DOHH2 (cell line): ENCODE results near the gene GAA.

Experiments used
- H3F3A ChIP-seq: fragments of 200-600 bp; sonication (generic), shearing (Covaris generic); 2 replicates; pipeline ENCODE4 v1.6.0; 2016; ENCODE audit warnings: antibody characterized with exemption, mild to moderate bottlenecking; ENCODE audit not compliant: control insufficient read depth, insufficient read depth
- H3K27ac ChIP-seq: fragments of 200-600 bp; sonication (generic); 2 replicates; pipeline ENCODE4 v1.5.1; 2014; ENCODE audit warnings: low read depth, mild to moderate bottlenecking, low read length, moderate library complexity
- H3K27me3 ChIP-seq: fragments of 200-600 bp; sonication (generic); 2 replicates; pipeline ENCODE4 v1.6.1; 2014; ENCODE audit warnings: mild to moderate bottlenecking, low read length, mixed read lengths; ENCODE audit not compliant: control insufficient read depth
- H3K36me3 ChIP-seq: fragments of 200-600 bp; sonication (generic); 2 replicates; pipeline ENCODE4 v1.6.1; 2014; ENCODE audit warnings: mild to moderate bottlenecking, low read length, moderate library complexity, mixed read lengths; ENCODE audit not compliant: control insufficient read depth
- H3K4me1 ChIP-seq: fragments of 200-600 bp; sonication (generic); 2 replicates; pipeline ENCODE4 v1.6.1; 2014; ENCODE audit warnings: mild to moderate bottlenecking, low read length, mixed read lengths; ENCODE audit not compliant: control insufficient read depth
- H3K4me2 ChIP-seq: fragments of 200-600 bp; sonication (generic); 2 replicates; pipeline ENCODE4 v1.6.0; 2014; ENCODE audit warnings: mild to moderate bottlenecking, low read length, moderate library complexity
- H3K4me3 ChIP-seq: fragments of 200-600 bp; sonication (generic); 2 replicates; pipeline ENCODE4 v1.5.1; 2014; ENCODE audit warnings: mild to moderate bottlenecking, low read length, mixed read lengths
- H3K79me2 ChIP-seq: fragments of 200-600 bp; sonication (generic); 2 replicates; pipeline ENCODE4 v1.6.1; 2014; ENCODE audit warnings: mild to moderate bottlenecking, low read length, mixed read lengths; ENCODE audit not compliant: control insufficient read depth
- H3K9me2 ChIP-seq: fragments of 200-600 bp; sonication (generic); replicated peaks from 2 replicates; pipeline ENCODE4 v1.6.1; 2014; ENCODE audit warnings: mild to moderate bottlenecking, low read length, mixed read lengths; ENCODE audit not compliant: control insufficient read depth
- H3K9me3 ChIP-seq: fragments of 200-600 bp; sonication (generic); 2 replicates; pipeline ENCODE4 v1.6.1; 2014; ENCODE audit warnings: antibody characterized with exemption, low read length, mixed read lengths; ENCODE audit not compliant: control insufficient read depth, insufficient read depth
- H4K20me1 ChIP-seq: fragments of 200-600 bp; sonication (generic); 2 replicates; pipeline ENCODE4 v1.6.0; 2014; ENCODE audit warnings: low read depth, mild to moderate bottlenecking, antibody characterized with exemption, low read length, moderate library complexity; ENCODE audit not compliant: control insufficient read depth, insufficient read depth
- EZH2phosphoT487 ChIP-seq: fragments of 200-600 bp; sonication (generic); IDR thresholded peaks from 2 replicates; pipeline ENCODE4 v1.6.1; 2017; ENCODE audit warnings: borderline replicate concordance, mild to moderate bottlenecking, antibody characterized with exemption, low read length, moderate library complexity, mixed read lengths
- TF ChIP-seq, protein P1 (sequence below): fragments of 200-600 bp; sonication (generic); IDR thresholded peaks from one replicate; pipeline ENCODE4 v1.5.1; 2014; ENCODE audit warnings: antibody characterized with exemption, mild to moderate bottlenecking, low read depth, low read length; ENCODE audit not compliant: poor library complexity, severe bottlenecking

GAA gene

DNA sequence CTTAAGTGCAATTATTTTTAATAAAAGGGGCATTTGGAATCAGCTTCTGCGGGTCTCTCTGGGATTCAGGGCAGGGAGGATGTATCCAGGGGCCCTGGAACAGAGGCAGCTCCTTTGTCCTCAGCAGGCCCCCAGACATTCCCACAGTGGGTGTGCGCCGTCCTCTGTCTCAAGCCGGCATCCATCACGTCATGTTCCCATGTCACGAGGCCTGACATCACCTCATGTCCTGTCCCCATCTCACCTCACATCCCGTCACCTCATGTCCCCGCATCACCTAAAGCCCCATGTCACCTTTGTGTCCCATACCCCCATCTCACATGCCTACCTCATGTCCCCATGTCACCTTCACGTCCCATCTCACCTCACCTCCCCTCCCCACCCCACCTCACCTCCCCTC, 18.5 kb downstream of the GAA start:
- 0 out of 2 replicates have a peak, but pooled peaks cover under 1% of the 10 kb centered on the region for H3F3A ChIP-seq
- no peak overlapping the region for H3K4me2 ChIP-seq
- H3K36me3 ChIP-seq, result no peaks in the 10 kb centered on the region
- TF ChIP-seq, protein P1, sequence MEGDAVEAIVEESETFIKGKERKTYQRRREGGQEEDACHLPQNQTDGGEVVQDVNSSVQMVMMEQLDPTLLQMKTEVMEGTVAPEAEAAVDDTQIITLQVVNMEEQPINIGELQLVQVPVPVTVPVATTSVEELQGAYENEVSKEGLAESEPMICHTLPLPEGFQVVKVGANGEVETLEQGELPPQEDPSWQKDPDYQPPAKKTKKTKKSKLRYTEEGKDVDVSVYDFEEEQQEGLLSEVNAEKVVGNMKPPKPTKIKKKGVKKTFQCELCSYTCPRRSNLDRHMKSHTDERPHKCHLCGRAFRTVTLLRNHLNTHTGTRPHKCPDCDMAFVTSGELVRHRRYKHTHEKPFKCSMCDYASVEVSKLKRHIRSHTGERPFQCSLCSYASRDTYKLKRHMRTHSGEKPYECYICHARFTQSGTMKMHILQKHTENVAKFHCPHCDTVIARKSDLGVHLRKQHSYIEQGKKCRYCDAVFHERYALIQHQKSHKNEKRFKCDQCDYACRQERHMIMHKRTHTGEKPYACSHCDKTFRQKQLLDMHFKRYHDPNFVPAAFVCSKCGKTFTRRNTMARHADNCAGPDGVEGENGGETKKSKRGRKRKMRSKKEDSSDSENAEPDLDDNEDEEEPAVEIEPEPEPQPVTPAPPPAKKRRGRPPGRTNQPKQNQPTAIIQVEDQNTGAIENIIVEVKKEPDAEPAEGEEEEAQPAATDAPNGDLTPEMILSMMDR, result no peak
- no peak for TF ChIP-seq EZH2phosphoT487
- no peaks in the 10 kb centered on the region for H3K9me2 ChIP-seq
- no peaks in the 10 kb centered on the region for H3K79me2 ChIP-seq
- no peak overlapping the region for H3K4me3 ChIP-seq
- no peaks in the 10 kb centered on the region for H3K27me3 ChIP-seq
- H3K4me1 ChIP-seq, result no peaks in the 10 kb centered on the region
- H4K20me1 ChIP-seq, result no peaks in the 10 kb centered on the region
- no peaks in the 10 kb centered on the region for H3K9me3 ChIP-seq
- H3K27ac ChIP-seq, result no peak overlapping the region

DNA sequence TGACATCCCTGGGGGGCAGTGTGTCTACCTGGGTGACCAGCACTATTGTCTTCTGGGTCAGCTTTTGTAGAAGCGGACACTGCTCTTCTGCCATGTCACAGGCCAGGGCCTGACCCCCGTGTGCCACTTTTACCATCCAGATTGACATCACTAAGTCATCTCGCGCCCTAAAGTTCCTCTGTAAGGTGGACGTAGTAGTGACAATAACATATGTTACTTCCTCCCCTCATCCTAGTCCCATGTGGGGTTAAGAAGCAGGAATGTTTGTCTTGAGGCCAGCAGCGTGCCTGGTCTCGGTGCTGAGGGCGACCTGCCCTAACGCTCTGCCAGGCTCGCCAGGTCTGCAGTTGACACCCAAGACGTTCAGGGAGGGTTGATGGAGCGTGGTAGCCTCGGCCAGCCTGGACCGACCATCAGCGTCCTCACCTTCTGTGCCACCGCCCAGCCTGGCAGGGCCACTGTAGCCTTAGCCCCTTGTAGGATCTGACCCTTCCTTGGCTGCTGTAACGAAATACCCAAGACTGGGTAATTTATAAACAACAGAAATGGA, 20.7 kb downstream of the GAA start:
- peaks cover 5% of the 10 kb centered on the region; the same call in 1 of the 2 replicates for H3K27me3 ChIP-seq
- no peak overlapping the region for H3K4me3 ChIP-seq
- H3K27ac ChIP-seq, result no peak overlapping the region
- no peaks in the 10 kb centered on the region for H3K4me1 ChIP-seq
- no peaks in the 10 kb centered on the region for H3K79me2 ChIP-seq
- H4K20me1 ChIP-seq, result no peaks in the 10 kb centered on the region
- H3K9me2 ChIP-seq, result no peaks in the 10 kb centered on the region
- TF ChIP-seq EZH2phosphoT487, result no peak
- TF ChIP-seq, protein P1, result no peak
- no peaks in the 10 kb centered on the region for H3K9me3 ChIP-seq
- H3F3A ChIP-seq, result no peaks in the 10 kb centered on the region
- no peak overlapping the region for H3K4me2 ChIP-seq
- H3K36me3 ChIP-seq, result no peaks in the 10 kb centered on the region

DNA sequence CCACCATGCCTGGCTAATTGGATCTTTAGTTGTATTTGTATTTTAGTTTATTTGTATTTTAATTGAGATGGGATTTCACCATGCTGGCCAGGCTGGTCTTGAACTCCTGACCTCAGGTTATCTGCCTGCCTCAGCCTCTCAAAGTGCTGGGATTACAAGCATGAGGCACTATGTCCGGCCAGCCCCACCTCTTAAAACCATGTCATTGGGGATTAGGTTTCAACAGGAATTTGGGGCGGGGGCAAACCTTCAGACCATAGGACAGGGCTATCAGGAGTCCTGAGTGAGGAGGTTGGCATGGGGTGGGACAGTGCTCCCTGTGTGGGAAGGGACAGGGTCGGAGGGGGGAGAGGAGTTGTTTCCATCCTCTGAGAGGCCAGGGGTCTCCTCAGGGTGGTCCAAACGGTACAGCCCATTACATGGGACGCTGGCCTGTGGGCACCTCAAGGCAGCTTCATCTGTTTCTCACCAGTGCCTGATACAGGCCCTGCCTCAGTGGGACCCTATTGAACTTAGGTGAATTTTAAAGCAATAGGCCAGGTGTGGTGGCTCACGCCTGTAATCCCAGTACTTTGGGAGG, 21.6 kb downstream of the GAA start:
- Histone ChIP-seq H3K4me3 (no peak overlapping the region), H3F3A (no peaks in the 10 kb centered on the region)

More for the DNA sequence above, 21.6 kb downstream of the GAA start:
- Histone ChIP-seq H3K27ac (no peak overlapping the region), H3K9me2 (no peaks in the 10 kb centered on the region), H3K9me3 (no peaks in the 10 kb centered on the region), H3K36me3 (no peaks in the 10 kb centered on the region), H3K4me1 (no peaks in the 10 kb centered on the region), H3K4me2 (no peak overlapping the region), H4K20me1 (no peaks in the 10 kb centered on the region), H3K27me3 (peaks cover 5% of the 10 kb centered on the region; the same call in 1 of the 2 replicates), H3K79me2 (no peaks in the 10 kb centered on the region)
- no peak for TF ChIP-seq EZH2phosphoT487
- TF ChIP-seq, protein P1, result no peak
